Epithelial cell of proximal tubule (primary cell): ENCODE results near the gene EGFL8. TPM values are rescaled to one million over a fixed set of nuclear protein-coding genes. Genes with fewer than 3 reads are reported as not detected.

Source experiments
- DNase-seq: peaks from one replicate; pipeline ENCODE4 v3.0.0-alpha.2; 2011; ENCODE audit warnings: low read depth
- H3K4me3 ChIP-seq: 2 replicates; pipeline ENCODE4 v1.5.1; 2011; ENCODE audit warnings: low read depth, mild to moderate bottlenecking, low read length
- total RNA-seq: library from RNA; depleted of rRNA; stranded (reverse); fragments of >200 nt; gene quantifications from 2 replicates; pipeline ENCODE4 v1.2.3, GENCODE V29; 2015
- TF ChIP-seq, protein P1 (sequence below): conservative IDR thresholded peaks from 2 replicates; pipeline ENCODE4 v1.5.1; 2012; ENCODE audit warnings: low read depth, mild to moderate bottlenecking, low read length

EGFL8 gene
- total RNA-seq, 1 donor from 2014 or later, result 6.5 TPM

DNA sequence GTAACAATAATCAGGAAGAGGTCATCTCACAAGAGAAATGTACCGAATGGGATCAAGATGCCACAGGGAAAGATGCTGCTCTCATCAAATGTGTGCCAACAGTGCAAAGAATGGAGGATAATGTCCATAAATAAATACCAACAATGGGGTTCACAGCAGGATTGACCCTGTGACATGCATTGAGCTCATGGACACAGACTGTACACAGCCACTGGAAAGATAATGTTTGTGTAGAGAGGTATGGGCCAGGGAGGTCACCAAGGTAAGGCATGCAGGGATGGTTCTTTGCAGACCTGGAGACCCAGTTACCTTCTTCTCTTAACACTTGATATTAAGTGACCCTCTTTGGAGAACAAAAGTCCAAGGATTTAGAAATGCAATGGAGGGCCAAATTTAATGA lies 10.0 kb downstream of the EGFL8 start:
- H3K4me3 ChIP-seq, result peak overlapping the region; percentile 99
- DNase-seq, result no peak
- TF ChIP-seq, protein P1, sequence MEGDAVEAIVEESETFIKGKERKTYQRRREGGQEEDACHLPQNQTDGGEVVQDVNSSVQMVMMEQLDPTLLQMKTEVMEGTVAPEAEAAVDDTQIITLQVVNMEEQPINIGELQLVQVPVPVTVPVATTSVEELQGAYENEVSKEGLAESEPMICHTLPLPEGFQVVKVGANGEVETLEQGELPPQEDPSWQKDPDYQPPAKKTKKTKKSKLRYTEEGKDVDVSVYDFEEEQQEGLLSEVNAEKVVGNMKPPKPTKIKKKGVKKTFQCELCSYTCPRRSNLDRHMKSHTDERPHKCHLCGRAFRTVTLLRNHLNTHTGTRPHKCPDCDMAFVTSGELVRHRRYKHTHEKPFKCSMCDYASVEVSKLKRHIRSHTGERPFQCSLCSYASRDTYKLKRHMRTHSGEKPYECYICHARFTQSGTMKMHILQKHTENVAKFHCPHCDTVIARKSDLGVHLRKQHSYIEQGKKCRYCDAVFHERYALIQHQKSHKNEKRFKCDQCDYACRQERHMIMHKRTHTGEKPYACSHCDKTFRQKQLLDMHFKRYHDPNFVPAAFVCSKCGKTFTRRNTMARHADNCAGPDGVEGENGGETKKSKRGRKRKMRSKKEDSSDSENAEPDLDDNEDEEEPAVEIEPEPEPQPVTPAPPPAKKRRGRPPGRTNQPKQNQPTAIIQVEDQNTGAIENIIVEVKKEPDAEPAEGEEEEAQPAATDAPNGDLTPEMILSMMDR, result no peak

DNA sequence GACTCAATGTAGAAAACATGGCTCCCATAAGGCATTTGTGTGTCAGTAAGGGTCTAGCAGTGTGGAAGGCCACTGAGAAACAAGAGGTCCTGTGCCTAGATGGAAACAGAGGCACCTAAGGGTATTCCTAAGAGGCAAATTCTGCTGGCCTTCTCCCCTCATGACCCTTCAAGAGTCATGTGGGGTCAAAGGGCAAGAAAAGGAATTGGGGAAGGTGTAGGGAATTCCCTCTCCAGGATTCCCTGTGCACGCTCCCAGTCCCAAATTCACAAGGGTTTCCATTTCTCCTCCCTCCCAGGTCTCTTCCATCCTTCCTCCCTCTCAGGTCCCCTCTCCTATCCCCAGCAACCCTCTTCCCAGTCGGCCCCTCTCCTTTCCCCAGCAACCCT lies 10.9 kb downstream of the EGFL8 start:
- no peak for DNase-seq
- TF ChIP-seq, protein P1, result no peak
- H3K4me3 ChIP-seq, result peak overlapping the region; percentile 99

DNA sequence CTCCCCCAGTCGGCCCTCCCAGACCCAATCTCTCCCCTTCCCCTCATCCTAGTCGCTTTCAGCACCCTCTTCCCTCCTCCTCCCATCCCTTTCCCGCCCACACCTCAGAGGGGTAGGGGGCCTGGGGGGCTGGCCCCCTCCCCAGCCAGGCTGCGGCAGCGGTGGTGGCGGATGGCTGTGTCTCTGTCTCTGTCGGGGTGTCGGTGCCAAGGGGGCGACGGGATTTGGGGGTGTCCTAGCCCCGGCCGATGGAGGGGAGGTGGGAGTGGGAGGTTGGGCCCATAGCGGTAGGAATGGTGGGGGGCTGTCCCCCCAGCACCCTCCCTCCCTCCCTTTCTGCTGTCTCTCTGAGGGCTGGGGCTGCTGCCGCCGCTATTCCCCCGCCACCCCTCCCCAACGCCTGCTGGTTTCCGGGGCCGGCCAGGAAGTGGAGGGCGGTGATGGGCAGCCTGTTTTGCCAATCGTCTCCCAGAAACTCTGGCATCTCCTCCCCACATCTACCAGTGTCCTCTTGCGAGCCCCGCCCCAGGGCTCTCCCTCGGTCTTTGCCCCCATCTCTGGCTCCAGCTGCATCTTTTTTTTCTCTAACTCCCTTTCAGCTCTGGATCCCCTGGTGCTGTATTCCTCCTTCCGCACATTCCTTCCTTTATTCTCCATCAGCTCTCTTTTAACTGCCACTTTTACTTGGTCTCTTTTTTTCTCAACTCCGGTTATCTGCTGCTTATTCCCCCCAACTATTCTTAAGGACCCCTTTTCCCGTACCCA lies 11.5 kb downstream of the EGFL8 start, which contains the start of gene AGPAT1:
TSS of gene AGPAT1 (minus strand) at position 374 of the 765 bp plus-strand sequence. CDS start 4,588 bp downstream, outside the sequence.
- H3K4me3 ChIP-seq, result peak within 1 kb of the TSS; percentile 99
- no peak for DNase-seq
- TF ChIP-seq, protein P1, result no peak

DNA sequence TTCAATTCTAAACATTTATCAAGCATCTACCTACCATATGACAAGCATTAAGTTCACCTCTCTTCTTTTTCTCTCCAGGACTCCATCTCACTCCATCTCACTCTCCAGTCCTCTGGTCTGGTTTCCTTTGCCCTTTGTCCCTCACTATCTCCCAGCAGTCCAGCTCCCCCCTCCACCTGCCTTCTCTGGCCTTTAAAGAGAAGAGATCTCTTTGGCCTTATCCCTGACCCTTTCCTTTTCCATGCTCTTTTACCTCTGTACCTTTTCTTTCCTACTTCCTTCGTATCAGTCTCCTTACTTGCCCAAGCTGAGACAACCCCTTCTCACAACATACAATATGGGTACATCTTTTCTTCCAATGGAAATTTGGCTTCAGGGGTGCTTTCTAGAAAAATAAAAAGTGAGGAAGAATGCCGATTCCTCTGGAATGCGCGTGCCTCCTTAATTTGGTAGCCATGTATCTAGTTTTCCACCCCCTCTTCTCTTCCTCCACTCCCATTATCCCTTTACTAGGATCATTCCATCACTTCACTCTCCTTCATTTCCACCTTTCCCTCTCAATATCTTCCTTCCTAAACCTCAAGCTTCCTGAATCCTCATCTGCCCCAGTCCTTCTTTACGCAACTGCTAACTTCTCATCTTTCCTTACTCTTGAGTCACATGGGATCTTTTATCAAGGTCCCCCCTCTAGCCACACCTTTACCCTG lies 12.2 kb downstream of the EGFL8 start:
- TF ChIP-seq, protein P1, result no peak
- H3K4me3 ChIP-seq, result peak overlapping the region; percentile 99
- no peak for DNase-seq

DNA sequence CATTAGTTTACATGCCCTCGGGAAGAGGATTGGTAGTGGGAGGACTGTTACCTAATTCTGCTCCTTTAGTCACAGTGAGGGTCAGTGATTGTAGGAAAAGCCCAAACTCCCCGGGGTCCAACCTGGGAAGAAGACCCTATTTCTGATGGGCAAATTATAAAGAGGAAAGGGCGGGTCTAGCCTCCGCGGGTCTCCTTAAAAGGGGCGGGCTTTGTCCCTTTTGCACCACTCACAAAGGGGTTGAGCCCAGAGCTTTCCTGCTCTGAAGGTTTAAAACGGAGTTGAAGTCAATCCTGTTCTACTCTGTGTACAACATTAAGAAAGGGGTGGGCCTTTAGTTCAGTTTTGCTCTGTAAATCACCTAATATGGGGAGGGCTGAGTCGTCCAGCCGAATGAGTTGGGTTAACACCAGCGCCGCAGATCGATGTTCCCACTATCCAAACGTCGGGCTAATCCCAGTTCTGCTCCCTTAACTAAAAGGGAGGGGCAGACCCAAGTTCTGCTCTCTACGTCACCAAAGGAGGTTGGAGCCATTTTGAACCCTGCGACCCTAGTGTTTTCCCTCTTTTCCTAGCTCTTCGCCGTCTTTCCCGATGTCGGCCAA lies 12.9 kb downstream of the EGFL8 start:
- TF ChIP-seq, protein P1, result no peak

DNA sequence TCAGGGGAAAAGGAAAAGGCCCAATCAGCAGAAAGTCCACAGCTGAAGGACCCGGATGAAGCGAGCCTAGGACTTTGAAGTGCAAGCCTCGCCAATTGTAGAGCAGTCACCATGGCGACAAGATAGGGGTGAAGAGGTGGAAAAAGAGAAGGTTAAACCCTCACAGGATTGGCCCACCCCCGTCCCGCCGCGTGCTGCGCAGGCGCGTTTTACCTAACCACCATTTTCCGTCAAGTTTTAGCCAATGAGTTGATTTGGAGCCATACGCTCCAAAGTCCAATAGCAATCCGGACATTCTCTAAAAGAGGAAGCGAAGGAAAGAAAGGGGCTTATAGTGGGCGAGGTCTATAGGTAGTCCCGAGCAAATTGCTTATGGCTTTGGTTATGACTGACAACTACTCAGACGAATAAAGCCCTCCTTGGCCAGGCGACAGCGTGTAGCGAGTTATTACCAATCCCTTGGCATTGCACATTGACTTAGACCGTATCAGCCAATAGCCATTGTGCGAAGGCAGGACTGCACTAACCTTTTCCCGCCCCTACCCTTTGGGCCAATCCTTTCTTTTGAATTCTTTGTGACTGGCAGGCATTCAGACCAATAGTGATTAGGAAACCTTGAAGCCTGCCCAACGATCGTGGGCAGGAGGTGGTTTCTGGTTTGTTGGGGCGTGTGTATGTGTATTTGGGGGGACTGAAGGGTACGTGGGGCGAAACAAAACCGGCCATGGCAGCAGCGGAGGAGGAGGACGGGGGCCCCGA lies 13.6 kb downstream of the EGFL8 start, which contains the start of gene RNF5:
TSS of gene RNF5 (plus strand) at position 618 of the 759 bp plus-strand sequence. CDS start at position 725, 107 bp downstream.
- peak; percentile 100 for DNase-seq
- TF ChIP-seq, protein P1, result no peak
- H3K4me3 ChIP-seq, result peak within 1 kb of the TSS; percentile 99

More for the DNA sequence above, 12.9 kb downstream of the EGFL8 start:
- DNase-seq, result no peak
- peak overlapping the region; percentile 99 for H3K4me3 ChIP-seq
